GM12892 (cell line): ENCODE results near the gene INCENP.

ENCODE experiments used
- POLR2AphosphoS5 ChIP-seq: IDR thresholded peaks from 2 replicates; pipeline ENCODE4 v1.6.1; 2011; ENCODE audit warnings: low read depth, low read length, control low read depth
- TAF1 ChIP-seq: IDR thresholded peaks from 2 replicates; pipeline ENCODE4 v1.6.1; 2011; ENCODE audit warnings: low read depth, mild to moderate bottlenecking, control low read depth, low read length, borderline replicate concordance

DNA sequence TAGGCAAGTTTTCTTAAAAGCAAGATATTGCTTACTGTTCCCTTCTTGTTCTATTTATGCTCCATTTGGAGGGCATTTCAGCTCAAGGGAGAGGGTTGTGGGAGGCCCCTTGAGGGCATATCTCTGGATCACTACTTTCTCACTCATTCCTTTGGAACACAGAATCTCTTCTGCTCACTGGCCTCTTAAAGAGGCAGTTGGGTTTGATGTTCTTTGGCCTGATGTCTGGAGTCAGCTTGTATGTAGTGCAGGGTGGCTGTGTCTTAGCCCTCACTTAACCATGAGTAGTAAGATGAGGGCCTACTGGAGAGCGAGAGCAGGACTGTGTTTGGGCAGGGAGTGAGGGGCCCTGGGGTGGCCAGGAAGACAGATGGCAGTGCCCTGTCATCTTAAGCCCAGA, 3.6 kb downstream of the INCENP start:
- no peak for TF ChIP-seq POLR2AphosphoS5
- TF ChIP-seq TAF1, result no peak
